ENCODE data around the gene S1PR5. TPM values are rescaled to one million over a fixed set of nuclear protein-coding genes. Genes with fewer than 3 reads are reported as not detected.
A peak's percentile ranks its signal among the peaks of the same experiment; 100 is the strongest.

S1PR5 gene
- total and polyA plus RNA-seq, 10 of the 15 experiments (the other 5 are each of a cell fraction or from before 2014, with no cell fraction given): 0.04 TPM; not detected in 9

DNA sequence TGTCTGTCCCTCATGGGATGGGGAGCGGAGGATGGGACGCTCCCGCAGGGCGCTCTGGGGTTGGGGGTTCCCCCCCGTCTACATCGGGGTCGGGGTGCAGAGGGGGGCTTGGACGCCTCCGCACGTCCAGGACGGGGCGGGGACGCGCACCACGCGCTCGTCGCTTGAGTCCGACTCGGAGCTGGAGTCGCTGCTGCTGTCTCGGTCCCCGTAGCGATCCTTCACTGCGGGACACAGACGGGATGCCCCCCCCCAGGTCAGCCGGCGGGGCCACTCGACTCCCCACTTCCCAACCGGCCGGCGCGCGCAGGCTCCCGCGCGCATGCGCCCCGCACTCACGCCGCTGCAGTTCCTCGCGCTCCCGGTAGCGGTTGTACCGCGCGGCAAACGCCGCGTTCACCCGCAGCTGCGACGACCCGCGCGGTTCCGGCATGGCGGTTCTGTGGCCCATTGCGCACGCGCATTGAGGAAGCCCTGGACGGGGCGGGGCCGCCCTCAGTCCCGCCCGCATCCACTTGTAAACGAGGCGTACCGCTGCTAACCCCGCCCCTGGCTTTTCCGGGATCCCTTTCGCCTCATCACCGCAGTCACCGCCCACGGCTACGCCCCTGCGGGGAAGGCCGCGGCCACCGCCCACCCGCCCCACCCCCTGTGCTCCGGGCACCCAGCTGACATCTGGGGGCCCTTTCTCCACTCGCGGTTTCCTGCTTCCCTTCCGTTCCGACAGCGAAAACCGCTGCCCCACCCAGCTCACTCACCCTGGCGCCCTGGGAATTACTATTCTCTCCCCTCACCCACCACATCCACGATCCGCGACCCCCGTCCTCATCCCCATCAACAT is 48.5 kb upstream of the S1PR5 start, which contains the start of gene KRI1 (continued):
- TF ChIP-seq, protein P1, sequence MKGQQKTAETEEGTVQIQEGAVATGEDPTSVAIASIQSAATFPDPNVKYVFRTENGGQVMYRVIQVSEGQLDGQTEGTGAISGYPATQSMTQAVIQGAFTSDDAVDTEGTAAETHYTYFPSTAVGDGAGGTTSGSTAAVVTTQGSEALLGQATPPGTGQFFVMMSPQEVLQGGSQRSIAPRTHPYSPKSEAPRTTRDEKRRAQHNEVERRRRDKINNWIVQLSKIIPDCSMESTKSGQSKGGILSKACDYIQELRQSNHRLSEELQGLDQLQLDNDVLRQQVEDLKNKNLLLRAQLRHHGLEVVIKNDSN (IDR thresholded peaks at IDR 0.05; ENCODE audit: borderline replicate concordance, extremely low read length, insufficient read depth, low read depth, low read length): no peak
- TF ChIP-seq FOXM1 (IDR thresholded peaks at IDR 0.05; ENCODE audit: low read depth, low read length) (no peak), EGR1 (IDR thresholded peaks at IDR 0.05; ENCODE audit: borderline replicate concordance in 1 of 2, low read depth in 2 of 2, low read length in 2 of 2) (peak in 1 of 2 experiments; percentile 96; a peak in 2 of 3 replicates), HDGF (IDR thresholded peaks at IDR 0.05) (peak; percentile 33; the same call in 1 of the 2 replicates), RCOR1 (conservative IDR thresholded peaks at IDR 0.05; ENCODE audit: low read depth, low read length) (0 out of 2 replicates have a peak, but pooled peaks have one; percentile 9), BRCA1 (IDR thresholded peaks at IDR 0.05; ENCODE audit: low read depth, low read length) (no peak), SPI1 (IDR thresholded peaks at IDR 0.05; ENCODE audit: borderline replicate concordance, insufficient read depth, low read depth, low read length) (peak; percentile 8; the same call in 1 of the 2 replicates), CREB1 (IDR thresholded peaks at IDR 0.05; ENCODE audit: low read depth) (peak; percentile 87), RBBP5 (conservative IDR thresholded peaks at IDR 0.05) (no peak), EP300 (IDR thresholded peaks at IDR 0.05; ENCODE audit: borderline replicate concordance in 1 of 2, control insufficient read depth in 1 of 2, low read depth in 2 of 2, low read length in 2 of 2) (peak in 1 of 2 experiments; percentile 10; a peak in 1 of 4 replicates), KDM1A (IDR thresholded peaks at IDR 0.05; ENCODE audit: borderline replicate concordance) (no peak), FOS (IDR thresholded peaks at IDR 0.05; ENCODE audit: borderline replicate concordance, extremely low read depth, insufficient read length) (no peak), CBX3 (IDR thresholded peaks at IDR 0.05; ENCODE audit: borderline replicate concordance, low read depth) (no peak)
- TF ChIP-seq, protein P2, sequence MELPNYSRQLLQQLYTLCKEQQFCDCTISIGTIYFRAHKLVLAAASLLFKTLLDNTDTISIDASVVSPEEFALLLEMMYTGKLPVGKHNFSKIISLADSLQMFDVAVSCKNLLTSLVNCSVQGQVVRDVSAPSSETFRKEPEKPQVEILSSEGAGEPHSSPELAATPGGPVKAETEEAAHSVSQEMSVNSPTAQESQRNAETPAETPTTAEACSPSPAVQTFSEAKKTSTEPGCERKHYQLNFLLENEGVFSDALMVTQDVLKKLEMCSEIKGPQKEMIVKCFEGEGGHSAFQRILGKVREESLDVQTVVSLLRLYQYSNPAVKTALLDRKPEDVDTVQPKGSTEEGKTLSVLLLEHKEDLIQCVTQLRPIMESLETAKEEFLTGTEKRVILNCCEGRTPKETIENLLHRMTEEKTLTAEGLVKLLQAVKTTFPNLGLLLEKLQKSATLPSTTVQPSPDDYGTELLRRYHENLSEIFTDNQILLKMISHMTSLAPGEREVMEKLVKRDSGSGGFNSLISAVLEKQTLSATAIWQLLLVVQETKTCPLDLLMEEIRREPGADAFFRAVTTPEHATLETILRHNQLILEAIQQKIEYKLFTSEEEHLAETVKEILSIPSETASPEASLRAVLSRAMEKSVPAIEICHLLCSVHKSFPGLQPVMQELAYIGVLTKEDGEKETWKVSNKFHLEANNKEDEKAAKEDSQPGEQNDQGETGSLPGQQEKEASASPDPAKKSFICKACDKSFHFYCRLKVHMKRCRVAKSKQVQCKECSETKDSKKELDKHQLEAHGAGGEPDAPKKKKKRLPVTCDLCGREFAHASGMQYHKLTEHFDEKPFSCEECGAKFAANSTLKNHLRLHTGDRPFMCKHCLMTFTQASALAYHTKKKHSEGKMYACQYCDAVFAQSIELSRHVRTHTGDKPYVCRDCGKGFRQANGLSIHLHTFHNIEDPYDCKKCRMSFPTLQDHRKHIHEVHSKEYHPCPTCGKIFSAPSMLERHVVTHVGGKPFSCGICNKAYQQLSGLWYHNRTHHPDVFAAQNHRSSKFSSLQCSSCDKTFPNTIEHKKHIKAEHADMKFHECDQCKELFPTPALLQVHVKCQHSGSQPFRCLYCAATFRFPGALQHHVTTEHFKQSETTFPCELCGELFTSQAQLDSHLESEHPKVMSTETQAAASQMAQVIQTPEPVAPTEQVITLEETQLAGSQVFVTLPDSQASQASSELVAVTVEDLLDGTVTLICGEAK (IDR thresholded peaks at IDR 0.05; ENCODE audit: borderline replicate concordance): no peak
- TF ChIP-seq, protein P3, sequence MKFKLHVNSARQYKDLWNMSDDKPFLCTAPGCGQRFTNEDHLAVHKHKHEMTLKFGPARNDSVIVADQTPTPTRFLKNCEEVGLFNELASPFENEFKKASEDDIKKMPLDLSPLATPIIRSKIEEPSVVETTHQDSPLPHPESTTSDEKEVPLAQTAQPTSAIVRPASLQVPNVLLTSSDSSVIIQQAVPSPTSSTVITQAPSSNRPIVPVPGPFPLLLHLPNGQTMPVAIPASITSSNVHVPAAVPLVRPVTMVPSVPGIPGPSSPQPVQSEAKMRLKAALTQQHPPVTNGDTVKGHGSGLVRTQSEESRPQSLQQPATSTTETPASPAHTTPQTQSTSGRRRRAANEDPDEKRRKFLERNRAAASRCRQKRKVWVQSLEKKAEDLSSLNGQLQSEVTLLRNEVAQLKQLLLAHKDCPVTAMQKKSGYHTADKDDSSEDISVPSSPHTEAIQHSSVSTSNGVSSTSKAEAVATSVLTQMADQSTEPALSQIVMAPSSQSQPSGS (IDR thresholded peaks at IDR 0.05; ENCODE audit: low read length): no peak
- TF ChIP-seq, protein P4, sequence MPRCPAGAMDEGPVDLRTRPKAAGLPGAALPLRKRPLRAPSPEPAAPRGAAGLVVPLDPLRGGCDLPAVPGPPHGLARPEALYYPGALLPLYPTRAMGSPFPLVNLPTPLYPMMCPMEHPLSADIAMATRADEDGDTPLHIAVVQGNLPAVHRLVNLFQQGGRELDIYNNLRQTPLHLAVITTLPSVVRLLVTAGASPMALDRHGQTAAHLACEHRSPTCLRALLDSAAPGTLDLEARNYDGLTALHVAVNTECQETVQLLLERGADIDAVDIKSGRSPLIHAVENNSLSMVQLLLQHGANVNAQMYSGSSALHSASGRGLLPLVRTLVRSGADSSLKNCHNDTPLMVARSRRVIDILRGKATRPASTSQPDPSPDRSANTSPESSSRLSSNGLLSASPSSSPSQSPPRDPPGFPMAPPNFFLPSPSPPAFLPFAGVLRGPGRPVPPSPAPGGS (IDR thresholded peaks at IDR 0.05; ENCODE audit: borderline replicate concordance, insufficient read depth, low read depth, low read length, poor library complexity, severe bottlenecking): peak; percentile 65
- TF ChIP-seq, protein P5, sequence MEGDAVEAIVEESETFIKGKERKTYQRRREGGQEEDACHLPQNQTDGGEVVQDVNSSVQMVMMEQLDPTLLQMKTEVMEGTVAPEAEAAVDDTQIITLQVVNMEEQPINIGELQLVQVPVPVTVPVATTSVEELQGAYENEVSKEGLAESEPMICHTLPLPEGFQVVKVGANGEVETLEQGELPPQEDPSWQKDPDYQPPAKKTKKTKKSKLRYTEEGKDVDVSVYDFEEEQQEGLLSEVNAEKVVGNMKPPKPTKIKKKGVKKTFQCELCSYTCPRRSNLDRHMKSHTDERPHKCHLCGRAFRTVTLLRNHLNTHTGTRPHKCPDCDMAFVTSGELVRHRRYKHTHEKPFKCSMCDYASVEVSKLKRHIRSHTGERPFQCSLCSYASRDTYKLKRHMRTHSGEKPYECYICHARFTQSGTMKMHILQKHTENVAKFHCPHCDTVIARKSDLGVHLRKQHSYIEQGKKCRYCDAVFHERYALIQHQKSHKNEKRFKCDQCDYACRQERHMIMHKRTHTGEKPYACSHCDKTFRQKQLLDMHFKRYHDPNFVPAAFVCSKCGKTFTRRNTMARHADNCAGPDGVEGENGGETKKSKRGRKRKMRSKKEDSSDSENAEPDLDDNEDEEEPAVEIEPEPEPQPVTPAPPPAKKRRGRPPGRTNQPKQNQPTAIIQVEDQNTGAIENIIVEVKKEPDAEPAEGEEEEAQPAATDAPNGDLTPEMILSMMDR (IDR thresholded peaks at IDR 0.05 in 2 of 3, conservative IDR thresholded peaks at IDR 0.05 in 1 of 3; ENCODE audit: control insufficient read depth in 2 of 3, extremely low read depth in 1 of 3, insufficient read depth in 1 of 3, low read depth in 3 of 3, low read length in 3 of 3): peak in 2 of 3 experiments; percentile 5 to 24; a peak in 1 of 6 replicates

Data from GM12878 (cell line).